Neural cell (in vitro differentiated cells): Measurements from ENCODE around the gene GPATCH3. TPM values are rescaled to one million over a fixed set of nuclear protein-coding genes. Genes with fewer than 3 reads are reported as not detected.

Experiments
- H2AFZ ChIP-seq: fragments of 200-600, 300-800 bp; sonication (generic), shearing (Covaris generic); 2 replicates; pipeline ENCODE4 v1.6.0; 2014; ENCODE audit warnings: low read depth, mild to moderate bottlenecking, antibody characterized with exemption, low read length, moderate library complexity
- H3F3A ChIP-seq: fragments of 200-600 bp; shearing (Covaris generic); 2 replicates; pipeline ENCODE4 v1.6.1; 2016; ENCODE audit warnings: mild to moderate bottlenecking, moderate library complexity, mixed read lengths, antibody characterized with exemption, low read length; ENCODE audit not compliant: insufficient read depth, poor library complexity, severe bottlenecking
- H3K27ac ChIP-seq: fragments of 200-600, 300-800 bp; sonication (generic), shearing (Covaris generic); 2 replicates; pipeline ENCODE4 v1.5.1; 2014; ENCODE audit warnings: mild to moderate bottlenecking, low read length, moderate library complexity
- H3K27me3 ChIP-seq: fragments of 300-800, 200-600 bp; sonication (generic), shearing (Covaris generic); 2 replicates; pipeline ENCODE4 v1.6.0; 2014; ENCODE audit warnings: mild to moderate bottlenecking, low read depth, low read length, moderate library complexity; ENCODE audit not compliant: insufficient read depth
- H3K36me3 ChIP-seq: fragments of 300-800, 200-600 bp; sonication (generic), shearing (Covaris generic); 2 replicates; pipeline ENCODE4 v1.5.1; 2014; ENCODE audit warnings: mild to moderate bottlenecking, antibody characterized with exemption, low read length, moderate library complexity; ENCODE audit not compliant: insufficient read depth
- H3K4me2 ChIP-seq: fragments of 300-800, 200-600 bp; sonication (generic), shearing (Covaris generic); 2 replicates; pipeline ENCODE4 v1.6.0; 2014; ENCODE audit warnings: mild to moderate bottlenecking, low read length
- H3K4me3 ChIP-seq: fragments of 300-800, 200-600 bp; sonication (generic), shearing (Covaris generic); 2 replicates; pipeline ENCODE4 v1.5.1; 2014; ENCODE audit warnings: mild to moderate bottlenecking, low read length, moderate library complexity
- H3K79me2 ChIP-seq: fragments of 200-600 bp; shearing (Covaris generic); replicated peaks from 2 replicates; pipeline ENCODE4 v1.6.0; 2014; ENCODE audit warnings: mild to moderate bottlenecking, low read length, moderate library complexity; ENCODE audit not compliant: insufficient read depth
- H3K9ac ChIP-seq: fragments of 300-800, 200-600 bp; sonication (generic), shearing (Covaris generic); 2 replicates; pipeline ENCODE4 v1.6.1; 2016; ENCODE audit warnings: mild to moderate bottlenecking, low read length, mixed read lengths
- H3K9me2 ChIP-seq: fragments of 200-600 bp; shearing (Covaris generic); 2 replicates; pipeline ENCODE4 v1.6.1; 2016; ENCODE audit warnings: mild to moderate bottlenecking, low read length, mixed read lengths; ENCODE audit not compliant: insufficient read depth
- H3K9me3 ChIP-seq: fragments of 200-600, 300-800 bp; sonication (generic), shearing (Covaris generic); 2 replicates; pipeline ENCODE4 v1.6.1; 2016; ENCODE audit warnings: mild to moderate bottlenecking, mixed run types, low read length, moderate library complexity, mixed read lengths
- H4K20me1 ChIP-seq: fragments of 200-600 bp; shearing (Covaris generic); 2 replicates; pipeline ENCODE4 v1.6.1; 2016; ENCODE audit warnings: mild to moderate bottlenecking, mixed run types; ENCODE audit not compliant: insufficient read depth
- CTCF ChIP-seq: fragments of 450-650 bp; IDR thresholded peaks from 2 replicates; pipeline ENCODE4 v1.5.1; 2014; ENCODE audit warnings: antibody characterized with exemption, mild to moderate bottlenecking, moderate library complexity; ENCODE audit not compliant: poor library complexity, severe bottlenecking
- EP300 ChIP-seq: fragments of 450-650 bp; conservative IDR thresholded peaks from 2 replicates; pipeline ENCODE4 v1.6.1; 2014; ENCODE audit warnings: antibody characterized with exemption, mild to moderate bottlenecking, moderate library complexity; ENCODE audit not compliant: poor library complexity, severe bottlenecking
- EZH2 ChIP-seq: fragments of 200-600, 300-800 bp; shearing (Covaris generic), sonication (generic); IDR thresholded peaks from 2 replicates; pipeline ENCODE4 v1.6.1; 2014; ENCODE audit warnings: antibody characterized with exemption, low read length, borderline replicate concordance, mild to moderate bottlenecking; ENCODE audit not compliant: insufficient read depth, poor library complexity, severe bottlenecking
- MXI1 ChIP-seq: fragments of 450-650 bp; conservative IDR thresholded peaks from 2 replicates; pipeline ENCODE4 v1.6.1; 2014; ENCODE audit warnings: antibody characterized with exemption, mild to moderate bottlenecking; ENCODE audit not compliant: poor library complexity, severe bottlenecking
- POLR2AphosphoS5 ChIP-seq: IDR thresholded peaks from 2 replicates; pipeline ENCODE4 v1.6.1; 2012
- RAD21 ChIP-seq: fragments of 450-650 bp; conservative IDR thresholded peaks from 2 replicates; pipeline ENCODE4 v1.6.1; 2014; ENCODE audit warnings: antibody characterized with exemption, mild to moderate bottlenecking, moderate library complexity
- REST ChIP-seq: IDR thresholded peaks from 2 replicates; pipeline ENCODE4 v1.6.1; 2012; ENCODE audit warnings: borderline replicate concordance
- SMC3 ChIP-seq: fragments of 450-650 bp; conservative IDR thresholded peaks from 2 replicates; pipeline ENCODE4 v1.6.1; 2014; ENCODE audit warnings: antibody characterized with exemption, mild to moderate bottlenecking, moderate library complexity; ENCODE audit not compliant: poor library complexity
- TAF1 ChIP-seq: IDR thresholded peaks from 2 replicates; pipeline ENCODE4 v1.6.1; 2012; ENCODE audit warnings: low read depth
- polyA plus RNA-seq: library from polyadenylated mRNA; depleted of rRNA; stranded (reverse); fragments of >200 nt; gene quantifications from 2 replicates; pipeline ENCODE4 v1.2.3, GENCODE V29; 2014

The GPATCH3 gene
- polyA plus RNA-seq, 1 donor from 2014 or later = 7.1 TPM

- H3K9ac ChIP-seq = peak overlapping the region; percentile 34
- peak overlapping the region; percentile 71 for H3K4me3 ChIP-seq
- no peaks in the 10 kb centered on the region for H3K79me2 ChIP-seq
- H3K9me3 ChIP-seq = no peaks in the 10 kb centered on the region
- no peaks in the 10 kb centered on the region for H3F3A ChIP-seq
- TF ChIP-seq MXI1 = peak; percentile 78
- peak; percentile 11 for TF ChIP-seq CTCF
- TF ChIP-seq EP300 = no peak
- no peak for TF ChIP-seq TAF1
- TF ChIP-seq REST = no peak
- H3K27ac ChIP-seq = no peak overlapping the region
- H4K20me1 ChIP-seq = no peaks in the 10 kb centered on the region
- peak overlapping the region; percentile 69 for H3K4me2 ChIP-seq
- H3K36me3 ChIP-seq = no peaks in the 10 kb centered on the region
- H2AFZ ChIP-seq = no peak overlapping the region
- H3K27me3 ChIP-seq = no peaks in the 10 kb centered on the region
- no peaks in the 10 kb centered on the region for H3K9me2 ChIP-seq
Measured at GRCh38 chr1:26864610-26865480, 35.4 kb downstream of the GPATCH3 start.

- H3K9me3 ChIP-seq = no peaks in the 10 kb centered on the region
- H3K4me2 ChIP-seq = no peak overlapping the region
- no peaks in the 10 kb centered on the region for H3K27me3 ChIP-seq
- H3F3A ChIP-seq = no peaks in the 10 kb centered on the region
- no peaks in the 10 kb centered on the region for H3K79me2 ChIP-seq
- H3K36me3 ChIP-seq = no peaks in the 10 kb centered on the region
- H4K20me1 ChIP-seq = no peaks in the 10 kb centered on the region
- H3K9ac ChIP-seq = no peak overlapping the region
- no peaks in the 10 kb centered on the region for H3K9me2 ChIP-seq
- no peak overlapping the region for H3K4me3 ChIP-seq
- H2AFZ ChIP-seq = no peak overlapping the region
- no peak overlapping the region for H3K27ac ChIP-seq
- TF ChIP-seq POLR2AphosphoS5 (no peak), CTCF (no peak), SMC3 (no peak), MXI1 (no peak), RAD21 (no peak), TAF1 (no peak), EP300 (no peak), EZH2 (no peak)
Measured at GRCh38 chr1:26863685-26864077, 36.6 kb downstream of the GPATCH3 start.
